H1 (cell line): Measurements from ENCODE around the gene ZNF516. TPM values are rescaled to one million over a fixed set of nuclear protein-coding genes. Genes with fewer than 3 reads are reported as not detected.

Source experiments
- ASH2L ChIP-seq: fragments of 200-600, 300-600 bp; sonication (generic); IDR thresholded peaks from one replicate; pipeline ENCODE4 v1.7.1; 2017; ENCODE audit warnings: low read length
- CTBP2 ChIP-seq: IDR thresholded peaks from 2 replicates; pipeline ENCODE4 v1.7.0; 2011; ENCODE audit warnings: borderline replicate concordance, mild to moderate bottlenecking, moderate library complexity, mixed read lengths, low read length; ENCODE audit not compliant: insufficient read depth, insufficient read length
- CTCF ChIP-seq, 3 experiments: IDR thresholded peaks; 1 replicate in 2 of 3; 2 replicates in 1 of 3; pipeline versions ENCODE4 v1.5.1 to v1.6.1; 2011; ENCODE audit warnings: low read length in 3 of 3, mild to moderate bottlenecking in 3 of 3, inconsistent platforms in 2 of 3, low read depth in 1 of 3, moderate library complexity in 1 of 3; ENCODE audit not compliant: insufficient read depth in 1 of 3; ENCODE audit errors: control extremely low read depth in 1 of 3
- PHF8 ChIP-seq: fragments of 200-600 bp; sonication (generic); conservative IDR thresholded peaks from 2 replicates; pipeline ENCODE4 v1.7.1; 2012; ENCODE audit warnings: low read depth, mild to moderate bottlenecking, inconsistent platforms, low read length, moderate library complexity
- RFX5 ChIP-seq: IDR thresholded peaks from 2 replicates; pipeline ENCODE4 v1.6.1; 2011; ENCODE audit warnings: low read depth, low read length, improper control_type of control experiment, borderline replicate concordance
- SAP30 ChIP-seq: fragments of 300-600 bp; sonication (generic); IDR thresholded peaks from 2 replicates; pipeline ENCODE4 v1.7.1; 2012; ENCODE audit warnings: low read length, moderate library complexity, mild to moderate bottlenecking, inconsistent platforms; ENCODE audit not compliant: insufficient read depth, insufficient replicate concordance
- SP1 ChIP-seq: IDR thresholded peaks from 2 replicates; pipeline ENCODE4 v1.6.1; 2011; ENCODE audit warnings: low read depth, low read length
- polyA plus RNA-seq, 7 experiments: library from polyadenylated mRNA; depleted of rRNA in 3 of 7; stranded (reverse) in 5 of 7; unstranded in 2 of 7; fragments of >200 nt in 5 of 7; fragments of 200-250 nt in 2 of 7; gene quantifications; 1 replicate in 5 of 7; 2 replicates in 1 of 7; 4 replicates in 1 of 7; pipeline versions ENCODE4 v1.2.1 to v1.2.3, GENCODE V29; 2011 to 2013; ENCODE audit warnings: missing spikeins in 2 of 7, mixed read lengths in 2 of 7
- total RNA-seq: library from RNA; stranded (reverse); fragmentation: NEBNext Ultra II Directional; extraction: Animal tissue kit (Norgen Biotek cat#: 25700); gene quantifications from 2 replicates; pipeline ENCODE4 v1.2.1, GENCODE V29; 2021

The ZNF516 gene
- total and polyA plus RNA-seq, 2 of the 8 experiments (the other 6 are each of a cell fraction or from before 2014, with no cell fraction given), result 7.3 to 17.0 TPM

GRCh38 chr18:76396792-76397191 is 98.2 kb downstream of the ZNF516 start (continued):
- TF ChIP-seq SAP30 (no peak), RFX5 (no peak), CTBP2 (no peak), CTCF (IDR thresholded peaks at IDR 0.05; ENCODE audit: control extremely low read depth in 1 of 3, insufficient read depth in 1 of 3, low read depth in 1 of 3, low read length in 3 of 3) (no peak), SP1 (no peak), PHF8 (no peak), ASH2L (no peak)
